ENCODE results near the gene TMUB2.

The TMUB2 gene

GRCh38 chr17:44149750-44150329 lies 36.9 kb upstream of the TMUB2 start:
- no peak for TF ChIP-seq CTCF (IDR thresholded peaks at IDR 0.05; ENCODE audit: extremely low read depth, insufficient read depth, missing control alignments)
- no peak for DNase-seq (ENCODE audit: low spot score)
- in situ Hi-C loops (cut with MboI; ENCODE audit: low pct_unique_long_range_greater_than_20kb, low sequenced_read_pairs, unreplicated experiment) = no loop called here

- no peak for TF ChIP-seq CTCF (IDR thresholded peaks at IDR 0.05; ENCODE audit: extremely low read depth, insufficient read depth, missing control alignments)
- no peak for DNase-seq (ENCODE audit: low spot score)
- in situ Hi-C loops (cut with MboI; ENCODE audit: low pct_unique_long_range_greater_than_20kb, low sequenced_read_pairs, unreplicated experiment) = no loop called here
Measured at GRCh38 chr17:44152875-44153274, 33.9 kb upstream of the TMUB2 start.

DNA sequence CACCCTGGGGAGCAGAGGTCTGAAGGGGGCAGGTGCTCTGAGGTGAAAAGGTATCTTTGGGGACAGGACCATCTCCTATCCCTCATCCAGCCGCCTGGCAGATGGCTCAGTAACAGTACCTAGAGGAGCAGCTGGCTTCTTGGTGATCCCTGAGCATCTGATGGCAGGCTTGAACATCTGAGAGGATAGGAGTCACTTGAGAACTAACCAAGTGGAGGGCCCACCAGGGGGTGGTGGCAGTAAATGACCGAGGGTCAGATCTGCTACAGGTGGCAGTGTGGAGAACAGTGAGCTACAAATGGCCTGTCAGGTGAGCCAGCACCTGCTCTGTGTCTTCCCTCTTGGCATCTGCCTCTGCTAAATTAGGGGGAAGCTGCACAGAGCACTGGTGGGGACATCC lies 31.3 kb upstream of the TMUB2 start:
- in situ Hi-C loops (cut with MboI; ENCODE audit: low pct_unique_long_range_greater_than_20kb, low sequenced_read_pairs, unreplicated experiment) = no loop called here
- DNase-seq (ENCODE audit: low spot score) = no peak
- no peak for TF ChIP-seq CTCF (IDR thresholded peaks at IDR 0.05; ENCODE audit: extremely low read depth, insufficient read depth, missing control alignments)

DNA sequence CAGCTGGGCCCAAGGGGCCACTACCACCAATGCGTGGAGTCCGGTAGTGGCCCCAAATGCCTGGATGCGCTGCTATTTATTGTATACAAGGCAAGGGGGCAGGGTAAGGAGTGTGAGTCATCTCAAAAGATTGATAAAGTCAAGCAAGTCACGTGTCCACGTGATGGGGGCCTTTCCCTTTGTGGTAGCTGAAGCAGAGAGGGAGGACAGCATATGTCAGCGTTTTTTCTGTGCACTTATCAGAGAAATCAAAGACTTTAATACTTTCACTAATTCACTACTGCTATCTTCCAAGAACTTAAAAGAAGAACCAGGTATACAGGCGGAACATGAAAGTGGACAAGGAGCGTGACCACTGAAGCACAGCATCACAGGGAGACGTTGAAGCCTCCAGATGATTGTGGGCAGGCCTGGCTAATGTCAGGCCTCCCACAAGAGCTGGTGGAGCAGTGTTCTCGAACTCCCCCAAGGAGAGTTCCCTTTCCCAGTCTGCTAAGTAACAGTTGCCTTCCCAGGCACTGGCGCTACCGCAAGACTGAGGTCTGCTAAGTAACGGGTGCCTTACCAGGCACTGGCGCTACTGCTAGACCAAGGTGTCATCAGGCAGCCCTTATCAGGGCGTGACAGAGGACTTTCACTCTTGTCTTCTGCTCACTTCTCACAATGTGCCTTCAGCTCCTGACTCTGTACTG lies 27.1 kb upstream of the TMUB2 start:
- in situ Hi-C loops (cut with MboI; ENCODE audit: low pct_unique_long_range_greater_than_20kb, low sequenced_read_pairs, unreplicated experiment) = no loop called here
- no peak for TF ChIP-seq CTCF (IDR thresholded peaks at IDR 0.05; ENCODE audit: extremely low read depth, insufficient read depth, missing control alignments)
- DNase-seq (ENCODE audit: low spot score) = no peak

DNA sequence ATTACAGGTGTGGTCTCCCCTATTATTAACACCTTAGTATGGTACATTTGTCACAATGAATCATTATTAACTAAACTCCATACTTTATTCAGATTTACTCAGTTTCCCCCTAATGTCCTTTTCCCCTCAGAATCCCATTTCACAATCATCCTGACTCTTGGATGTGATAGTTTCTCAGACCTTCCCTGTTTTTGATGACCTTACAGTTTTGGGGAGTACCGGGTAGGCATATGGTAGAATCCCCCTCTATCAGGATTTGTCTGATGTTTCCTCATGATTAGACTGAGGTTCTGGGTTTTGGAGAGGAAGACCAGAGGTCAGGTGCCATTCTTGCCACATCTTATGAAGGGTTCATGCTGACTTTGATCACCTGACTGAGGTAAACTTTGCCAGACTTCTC lies 22.3 kb upstream of the TMUB2 start:
- in situ Hi-C loops (cut with MboI; ENCODE audit: low pct_unique_long_range_greater_than_20kb, low sequenced_read_pairs, unreplicated experiment) = no loop called here
- no peak for DNase-seq (ENCODE audit: low spot score)
- TF ChIP-seq CTCF (IDR thresholded peaks at IDR 0.05; ENCODE audit: extremely low read depth, insufficient read depth, missing control alignments) = no peak

- in situ Hi-C loops (cut with MboI; ENCODE audit: low pct_unique_long_range_greater_than_20kb, low sequenced_read_pairs, unreplicated experiment) = no loop called here
- no peak for DNase-seq (ENCODE audit: low spot score)
- TF ChIP-seq CTCF (IDR thresholded peaks at IDR 0.05; ENCODE audit: extremely low read depth, insufficient read depth, missing control alignments) = no peak
Measured at GRCh38 chr17:44167181-44167861, 19.5 kb upstream of the TMUB2 start.
